Heart left ventricle (tissue), 13 donors: ENCODE data around the gene CCDC185.

ENCODE experiments used
- CTCF ChIP-seq, 12 donors: fragments of 200-600 bp; sonication (generic) in 4 of 12; IDR thresholded peaks; one replicate each; pipeline versions ENCODE4 v1.5.0 to v1.8.0; 2018 to 2022; ENCODE audit warnings: antibody characterized with exemption in 12 of 12, mild to moderate bottlenecking in 5 of 12
- POLR2A ChIP-seq, 2 donors: fragments of 450-650 bp; IDR thresholded peaks; one replicate each; pipeline ENCODE4 v1.6.1; 2017; ENCODE audit warnings: antibody characterized with exemption in 2 of 2, mild to moderate bottlenecking in 2 of 2, moderate library complexity in 2 of 2
- donor health status: ischemic (EF 13 %, LVEDD 7.1; RV severe dilation, severe dysfunction).
- donor health status: DM: no; HTN: yes; CAD: no.
- donor health status: DM: no; HTN: no; CAD: no.
- donor health status: ischemic (EF 25% LVEDD 6.9; RV normal size, moderate dysfunction).
- donor health status: ischemic (EF 25% LVEDD 5.7; RV mildly dilated, moderate dysfunction).
- donor health status: ischemic (EF 35%, LVEDD 5.7; RV mildly dilated, moderate dysfunction).
- donor health status: nonischemic (EF 11% LVEDD 7.7; RV severe dilation, severe dysfunction).
- donor health status: DM: yes; HTN: yes; CAD: no.
- donor health status: PGD.
- donor health status: ischemic (EF 29% LVEDD 5.4; RV normal size, mild dysfunction).
- donor health status: nonischemic (EF 23%, LVEDD 6.1; RV moderate dilation, normal function).

- TF ChIP-seq CTCF (IDR thresholded peaks at IDR 0.05) (no peak), POLR2A (IDR thresholded peaks at IDR 0.05) (no peak)
Measured at GRCh38 chr1:223345720-223346119, 47.5 kb upstream of the CCDC185 start.
